Measurements from ENCODE around the gene FAM3C. TPM values are rescaled to one million over a fixed set of nuclear protein-coding genes. Genes with fewer than 3 reads are reported as not detected.
"Not testable (repeated sequence)": the region's sequence is repeated elsewhere in the genome, so short reads cannot be mapped to it uniquely, and the experiment has no call there.

The FAM3C gene
- total RNA-seq, 2 donors from 2014 or later = 18.5 to 22.8 TPM

- no peak for ATAC-seq (replicated peaks)
- Mint-ChIP-seq H3K4me3 (no peak overlapping the region), H3K4me1 (no peaks in the 10 kb centered on the region), H3K27ac (no peak overlapping the region), H3K27me3 (peaks cover 30% of the 10 kb centered on the region), H3K9me3 (no peaks in the 10 kb centered on the region), H3K36me3 (ENCODE audit: low read depth) (no peaks in the 10 kb centered on the region)
These were observed 73.6 kb downstream of the FAM3C start for GRCh38 chr7:121322460-121322859.

GRCh38 chr7:121315170-121315569 is 80.9 kb downstream of the FAM3C start:
- ATAC-seq (replicated peaks); H3K36me3 Mint-ChIP-seq (ENCODE audit: low read depth); H3K4me1 Mint-ChIP-seq; H3K4me3 Mint-ChIP-seq; H3K27ac Mint-ChIP-seq; H3K9me3 Mint-ChIP-seq: not testable (repeated sequence)
- H3K27me3 Mint-ChIP-seq = peaks cover 15% of the 10 kb centered on the region

GRCh38 chr7:121313793-121314676 is 82.1 kb downstream of the FAM3C start:
- ATAC-seq (replicated peaks) = no peak
- H3K36me3 Mint-ChIP-seq (ENCODE audit: low read depth) = no peaks in the 10 kb centered on the region
- no peak overlapping the region for H3K27ac Mint-ChIP-seq
- peaks cover 19% of the 10 kb centered on the region for H3K27me3 Mint-ChIP-seq
- H3K4me3 Mint-ChIP-seq = no peak overlapping the region
- no peaks in the 10 kb centered on the region for H3K9me3 Mint-ChIP-seq
- H3K4me1 Mint-ChIP-seq = no peaks in the 10 kb centered on the region

- H3K27ac Mint-ChIP-seq = no peak overlapping the region
- no peak overlapping the region for H3K4me3 Mint-ChIP-seq
- H3K27me3 Mint-ChIP-seq = peaks cover 17% of the 10 kb centered on the region
- no peak for ATAC-seq (replicated peaks)
- no peaks in the 10 kb centered on the region for H3K36me3 Mint-ChIP-seq (ENCODE audit: low read depth)
- no peaks in the 10 kb centered on the region for H3K4me1 Mint-ChIP-seq
- H3K9me3 Mint-ChIP-seq = no peaks in the 10 kb centered on the region
These were observed 82.8 kb downstream of the FAM3C start for GRCh38 chr7:121313220-121313792.

GRCh38 chr7:121307021-121307574 is 89.0 kb downstream of the FAM3C start:
- Mint-ChIP-seq H3K4me1 (no peaks in the 10 kb centered on the region), H3K27ac (no peak overlapping the region), H3K9me3 (no peaks in the 10 kb centered on the region), H3K36me3 (ENCODE audit: low read depth) (no peaks in the 10 kb centered on the region), H3K27me3 (peaks cover 31% of the 10 kb centered on the region), H3K4me3 (no peak overlapping the region)
- ATAC-seq (replicated peaks) = no peak

GRCh38 chr7:121306565-121306964 is 89.5 kb downstream of the FAM3C start:
- Mint-ChIP-seq H3K27ac (no peak overlapping the region), H3K4me1 (no peaks in the 10 kb centered on the region), H3K9me3 (no peaks in the 10 kb centered on the region), H3K4me3 (no peak overlapping the region), H3K36me3 (ENCODE audit: low read depth) (no peaks in the 10 kb centered on the region), H3K27me3 (peaks cover 36% of the 10 kb centered on the region)
- peak; percentile 55 for ATAC-seq (replicated peaks)

- Mint-ChIP-seq H3K9me3 (no peaks in the 10 kb centered on the region), H3K27ac (no peak overlapping the region), H3K4me3 (no peak overlapping the region), H3K36me3 (ENCODE audit: low read depth) (no peaks in the 10 kb centered on the region), H3K27me3 (peaks cover 34% of the 10 kb centered on the region), H3K4me1 (no peaks in the 10 kb centered on the region)
- ATAC-seq (replicated peaks) = no peak
These were observed 91.0 kb downstream of the FAM3C start for GRCh38 chr7:121305109-121305508.

- Mint-ChIP-seq H3K9me3 (no peaks in the 10 kb centered on the region), H3K36me3 (ENCODE audit: low read depth) (no peaks in the 10 kb centered on the region), H3K27ac (no peak overlapping the region), H3K27me3 (peaks cover 30% of the 10 kb centered on the region), H3K4me1 (no peaks in the 10 kb centered on the region), H3K4me3 (no peak overlapping the region)
- ATAC-seq (replicated peaks) = no peak
These were observed 91.9 kb downstream of the FAM3C start for GRCh38 chr7:121304102-121304658.

- Mint-ChIP-seq H3K36me3 (ENCODE audit: low read depth) (no peaks in the 10 kb centered on the region), H3K4me1 (no peaks in the 10 kb centered on the region), H3K27me3 (peaks cover 33% of the 10 kb centered on the region), H3K27ac (no peak overlapping the region), H3K4me3 (no peak overlapping the region), H3K9me3 (no peaks in the 10 kb centered on the region)
- ATAC-seq (replicated peaks) = no peak
These were observed 92.5 kb downstream of the FAM3C start for GRCh38 chr7:121303422-121304101.

GRCh38 chr7:121302214-121302745 is 93.8 kb downstream of the FAM3C start:
- peak; percentile 52 for ATAC-seq (replicated peaks)
- Mint-ChIP-seq H3K27ac (no peak overlapping the region), H3K4me1 (no peaks in the 10 kb centered on the region), H3K27me3 (peaks cover 31% of the 10 kb centered on the region), H3K4me3 (no peak overlapping the region), H3K36me3 (ENCODE audit: low read depth) (no peaks in the 10 kb centered on the region), H3K9me3 (no peaks in the 10 kb centered on the region)

- H3K9me3 Mint-ChIP-seq = no peaks in the 10 kb centered on the region
- no peaks in the 10 kb centered on the region for H3K4me1 Mint-ChIP-seq
- no peak overlapping the region for H3K4me3 Mint-ChIP-seq
- H3K36me3 Mint-ChIP-seq (ENCODE audit: low read depth) = no peaks in the 10 kb centered on the region
- peaks cover 27% of the 10 kb centered on the region for H3K27me3 Mint-ChIP-seq
- ATAC-seq (replicated peaks) = no peak
- no peak overlapping the region for H3K27ac Mint-ChIP-seq
These were observed 94.5 kb downstream of the FAM3C start for GRCh38 chr7:121301446-121302213.

- Mint-ChIP-seq H3K4me3 (no peak overlapping the region), H3K36me3 (ENCODE audit: low read depth) (no peaks in the 10 kb centered on the region), H3K9me3 (no peaks in the 10 kb centered on the region), H3K27ac (no peak overlapping the region), H3K4me1 (no peaks in the 10 kb centered on the region), H3K27me3 (peaks cover 22% of the 10 kb centered on the region)
- ATAC-seq (replicated peaks) = no peak
These were observed 95.3 kb downstream of the FAM3C start for GRCh38 chr7:121300685-121301420.

All from activated T-helper 17 cell treated with anti-CD3 and anti-CD28 coated beads, Interleukin-2, amount 50 U/mL, for 72 hours (primary cell).